Activated naive CD4-positive, alpha-beta T cell treated with anti-CD3 and anti-CD28 coated beads, Interleukin-2, amount 50 U/mL, for 72 hours (primary cell): Measurements from ENCODE around the gene MAOB. TPM values are rescaled to one million over a fixed set of nuclear protein-coding genes. Genes with fewer than 3 reads are reported as not detected.

ENCODE experiments used
- ATAC-seq, 2 donors: fragments of 150-1000 bp; cut with Tn5 transposase; 2 replicates each; pipeline ENCODE4 v1.10.0; 2021; ENCODE audit warnings: mild to moderate bottlenecking in 2 of 2, moderate library complexity in 2 of 2
- DNase-seq, 2 donors: peaks; one replicate each; pipeline ENCODE4 v3.0.0; 2021 to 2022; ENCODE audit warnings: low spot score in 2 of 2
- H3K27ac Mint-ChIP-seq, 2 donors: one replicate each; pipeline ENCODE4 v1.8.0; 2022; ENCODE audit warnings: mild to moderate bottlenecking in 2 of 2, mixed read lengths in 2 of 2
- H3K36me3 Mint-ChIP-seq, 2 donors: one replicate each; pipeline ENCODE4 v1.8.0; 2022; ENCODE audit warnings: mixed read lengths in 2 of 2
- H3K9me3 Mint-ChIP-seq, 2 donors: one replicate each; pipeline ENCODE4 v1.8.0; 2022; ENCODE audit warnings: mixed read lengths in 2 of 2
- total RNA-seq, 2 donors: library from RNA; stranded (reverse); gene quantifications; one replicate each; pipeline ENCODE4 v1.2.3, GENCODE V29; 2022

The MAOB gene
- total RNA-seq, 2 donors from 2014 or later, result not detected

GRCh38 chrX:43815209-43815608 is 67.0 kb downstream of the MAOB start:
- no peak for ATAC-seq
- Mint-ChIP-seq H3K27ac (no peak overlapping the region), H3K9me3 (no peaks in the 10 kb centered on the region), H3K36me3 (no peaks in the 10 kb centered on the region)
- no peak for DNase-seq

- ATAC-seq, result peak in 1 of 2 donors; percentile 34
- no peak for DNase-seq
- Mint-ChIP-seq H3K9me3 (no peaks in the 10 kb centered on the region), H3K27ac (no peak overlapping the region), H3K36me3 (no peaks in the 10 kb centered on the region)
Observed at GRCh38 chrX:43813898-43814297, 68.4 kb downstream of the MAOB start.

- Mint-ChIP-seq H3K36me3 (no peaks in the 10 kb centered on the region), H3K9me3 (no peaks in the 10 kb centered on the region), H3K27ac (no peak overlapping the region)
- ATAC-seq, result peak in 1 of 2 donors; percentile 20
- no peak for DNase-seq
Observed at GRCh38 chrX:43813319-43813718, 68.9 kb downstream of the MAOB start.

GRCh38 chrX:43809463-43809862 is 72.8 kb downstream of the MAOB start:
- ATAC-seq (no peak), DNase-seq (no peak)
- Mint-ChIP-seq H3K9me3 (no peaks in the 10 kb centered on the region), H3K27ac (no peak overlapping the region), H3K36me3 (no peaks in the 10 kb centered on the region)

- Mint-ChIP-seq H3K36me3 (no peaks in the 10 kb centered on the region), H3K9me3 (no peaks in the 10 kb centered on the region), H3K27ac (no peak overlapping the region)
- no peak for DNase-seq
- ATAC-seq, result no peak
Observed at GRCh38 chrX:43808231-43808630, 74.0 kb downstream of the MAOB start.

- no peaks in the 10 kb centered on the region for H3K9me3 Mint-ChIP-seq
Observed at GRCh38 chrX:43805579-43805978, 76.7 kb downstream of the MAOB start.

GRCh38 chrX:43804021-43804420 is 78.2 kb downstream of the MAOB start:
- ATAC-seq (no peak), DNase-seq (no peak)
- H3K27ac Mint-ChIP-seq, result no peak overlapping the region
- H3K36me3 Mint-ChIP-seq, result no peaks in the 10 kb centered on the region
- no peaks in the 10 kb centered on the region for H3K9me3 Mint-ChIP-seq

More at GRCh38 chrX:43805579-43805978, 76.7 kb downstream of the MAOB start:
- ATAC-seq (no peak), DNase-seq (no peak)
- Mint-ChIP-seq H3K27ac (no peak overlapping the region), H3K36me3 (no peaks in the 10 kb centered on the region)

GRCh38 chrX:43785930-43786591 is 96.2 kb downstream of the MAOB start:
- no peak for ATAC-seq
- DNase-seq, result no peak
- H3K36me3 Mint-ChIP-seq, result no peaks in the 10 kb centered on the region
- H3K9me3 Mint-ChIP-seq, result no peaks in the 10 kb centered on the region
- no peak overlapping the region for H3K27ac Mint-ChIP-seq

- peak in 1 of 2 donors; percentile 40 for ATAC-seq
- H3K9me3 Mint-ChIP-seq, result no peaks in the 10 kb centered on the region
Observed at GRCh38 chrX:43758044-43758443, 124.2 kb downstream of the MAOB start.

GRCh38 chrX:43756076-43756475 is 126.2 kb downstream of the MAOB start:
- Mint-ChIP-seq H3K36me3 (no peaks in the 10 kb centered on the region), H3K9me3 (no peaks in the 10 kb centered on the region), H3K27ac (no peak overlapping the region)
- ATAC-seq, result no peak
- no peak for DNase-seq

More at GRCh38 chrX:43758044-43758443, 124.2 kb downstream of the MAOB start:
- no peak overlapping the region for H3K27ac Mint-ChIP-seq
- no peaks in the 10 kb centered on the region for H3K36me3 Mint-ChIP-seq
- DNase-seq, result no peak

- Mint-ChIP-seq H3K9me3 (no peaks in the 10 kb centered on the region), H3K27ac (no peak overlapping the region)
- peak in 1 of 2 donors; percentile 50 for ATAC-seq
Observed at GRCh38 chrX:43753637-43754036, 128.6 kb downstream of the MAOB start.

GRCh38 chrX:43750248-43750676 is 132.0 kb downstream of the MAOB start:
- peak; percentile 58 to 79 for ATAC-seq
- H3K27ac Mint-ChIP-seq, result no peak overlapping the region
- DNase-seq, result peak in 1 of 2 donors; percentile 11
- no peaks in the 10 kb centered on the region for H3K9me3 Mint-ChIP-seq
- H3K36me3 Mint-ChIP-seq, result no peaks in the 10 kb centered on the region

More at GRCh38 chrX:43753637-43754036, 128.6 kb downstream of the MAOB start:
- H3K36me3 Mint-ChIP-seq, result no peaks in the 10 kb centered on the region
- DNase-seq, result no peak

GRCh38 chrX:43747476-43747875 is 134.8 kb downstream of the MAOB start:
- H3K27ac Mint-ChIP-seq, result no peak overlapping the region
- H3K36me3 Mint-ChIP-seq, result no peaks in the 10 kb centered on the region
- ATAC-seq, result no peak
- H3K9me3 Mint-ChIP-seq, result no peaks in the 10 kb centered on the region
- DNase-seq, result no peak

GRCh38 chrX:43745938-43746721 is 136.1 kb downstream of the MAOB start:
- DNase-seq, result no peak
- Mint-ChIP-seq H3K36me3 (no peaks in the 10 kb centered on the region), H3K27ac (no peak overlapping the region), H3K9me3 (no peaks in the 10 kb centered on the region)
- no peak for ATAC-seq

GRCh38 chrX:43744284-43744683 is 138.0 kb downstream of the MAOB start:
- no peak for DNase-seq
- no peaks in the 10 kb centered on the region for H3K36me3 Mint-ChIP-seq
- no peak for ATAC-seq
- H3K27ac Mint-ChIP-seq, result no peak overlapping the region
- H3K9me3 Mint-ChIP-seq, result no peaks in the 10 kb centered on the region

GRCh38 chrX:43743100-43743822 is 139.0 kb downstream of the MAOB start:
- DNase-seq (no peak), ATAC-seq (no peak)
- Mint-ChIP-seq H3K27ac (no peak overlapping the region), H3K36me3 (no peaks in the 10 kb centered on the region), H3K9me3 (no peaks in the 10 kb centered on the region)
